Measurements from ENCODE around the gene CEP170. TPM values are rescaled to one million over a fixed set of nuclear protein-coding genes. Genes with fewer than 3 reads are reported as not detected.

The CEP170 gene
- total RNA-seq, result 39.3 TPM

GRCh38 chr1:243254927-243255790, at the start of gene CEP170:
Gene CEP170 (minus strand): TSS chr1:243255281. CDS start chr1:243225280, 30,001 bp downstream.
- peak in 1 of 2 donors; percentile 71 for TF ChIP-seq POLR2A (IDR thresholded peaks at IDR 0.05)
- TF ChIP-seq, protein P1, sequence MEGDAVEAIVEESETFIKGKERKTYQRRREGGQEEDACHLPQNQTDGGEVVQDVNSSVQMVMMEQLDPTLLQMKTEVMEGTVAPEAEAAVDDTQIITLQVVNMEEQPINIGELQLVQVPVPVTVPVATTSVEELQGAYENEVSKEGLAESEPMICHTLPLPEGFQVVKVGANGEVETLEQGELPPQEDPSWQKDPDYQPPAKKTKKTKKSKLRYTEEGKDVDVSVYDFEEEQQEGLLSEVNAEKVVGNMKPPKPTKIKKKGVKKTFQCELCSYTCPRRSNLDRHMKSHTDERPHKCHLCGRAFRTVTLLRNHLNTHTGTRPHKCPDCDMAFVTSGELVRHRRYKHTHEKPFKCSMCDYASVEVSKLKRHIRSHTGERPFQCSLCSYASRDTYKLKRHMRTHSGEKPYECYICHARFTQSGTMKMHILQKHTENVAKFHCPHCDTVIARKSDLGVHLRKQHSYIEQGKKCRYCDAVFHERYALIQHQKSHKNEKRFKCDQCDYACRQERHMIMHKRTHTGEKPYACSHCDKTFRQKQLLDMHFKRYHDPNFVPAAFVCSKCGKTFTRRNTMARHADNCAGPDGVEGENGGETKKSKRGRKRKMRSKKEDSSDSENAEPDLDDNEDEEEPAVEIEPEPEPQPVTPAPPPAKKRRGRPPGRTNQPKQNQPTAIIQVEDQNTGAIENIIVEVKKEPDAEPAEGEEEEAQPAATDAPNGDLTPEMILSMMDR (IDR thresholded peaks at IDR 0.05), result no peak
- peak; percentile 39 to 85 for TF ChIP-seq POLR2AphosphoS5 (IDR thresholded peaks at IDR 0.05; ENCODE audit: insufficient read depth in 1 of 2, low read depth in 1 of 2)
- Histone ChIP-seq H3K36me3 (no peaks in the 10 kb centered on the region), H3K9me3 (no peaks in the 10 kb centered on the region), H3K27me3 (no peaks in the 10 kb centered on the region), H3K4me3 (peak within 1 kb of the TSS; percentile 51 to 83), H3K4me1 (peaks cover 42% of the 10 kb centered on the region), H3K27ac (peak within 1 kb of the TSS; percentile 90)
- intact Hi-C loops (cut with DNase I), result no loop called here
- peak; percentile 96 for DNase-seq (ENCODE audit: extremely low spot score in 2 of 2)

DNA sequence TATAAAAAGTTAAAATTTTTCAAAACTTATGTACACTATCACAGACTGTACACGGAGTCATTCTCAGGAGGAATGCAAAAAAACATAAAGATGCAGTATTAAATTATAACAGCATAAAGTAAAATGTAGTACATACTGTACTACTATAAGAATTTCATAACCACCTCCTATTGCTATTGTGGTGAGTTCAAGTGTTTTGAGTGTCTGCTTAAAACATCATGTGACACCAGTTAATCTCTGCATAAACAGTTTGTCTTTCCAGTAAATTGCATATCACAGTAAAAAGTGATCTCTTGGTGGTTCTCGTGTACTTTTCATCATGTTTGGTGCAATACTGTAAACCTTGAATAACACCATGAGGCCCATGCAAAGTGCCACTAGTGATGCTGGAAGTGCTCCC, 46.0 kb upstream of the CEP170 start:
- no peak for TF ChIP-seq POLR2AphosphoS5 (IDR thresholded peaks at IDR 0.05; ENCODE audit: insufficient read depth in 1 of 2, low read depth in 1 of 2)
- H3K27ac ChIP-seq, result no peak overlapping the region
- intact Hi-C loops (cut with DNase I), result no loop called here
- peaks cover 0 to 13% of the 10 kb centered on the region in 2 donors for H3K36me3 ChIP-seq
- no peaks in the 10 kb centered on the region for H3K4me1 ChIP-seq
- H3K9me3 ChIP-seq, result no peaks in the 10 kb centered on the region
- no peak for DNase-seq (ENCODE audit: extremely low spot score in 2 of 2)
- no peak overlapping the region for H3K4me3 ChIP-seq
- H3K27me3 ChIP-seq, result no peaks in the 10 kb centered on the region

- H3K9me3 ChIP-seq, result no peaks in the 10 kb centered on the region
- H3K27ac ChIP-seq, result no peak overlapping the region
- no peaks in the 10 kb centered on the region for H3K4me1 ChIP-seq
- intact Hi-C loops (cut with DNase I), result no loop called here
- H3K36me3 ChIP-seq, result peaks cover 0 to 20% of the 10 kb centered on the region in 2 donors
- DNase-seq (ENCODE audit: extremely low spot score in 2 of 2), result no peak
- no peaks in the 10 kb centered on the region for H3K27me3 ChIP-seq
- H3K4me3 ChIP-seq, result no peak overlapping the region
- TF ChIP-seq, protein P1 (IDR thresholded peaks at IDR 0.05), result no peak
- TF ChIP-seq POLR2AphosphoS5 (IDR thresholded peaks at IDR 0.05; ENCODE audit: insufficient read depth in 1 of 2, low read depth in 1 of 2) (no peak), POLR2A (IDR thresholded peaks at IDR 0.05) (no peak)
Measured at GRCh38 chr1:243299069-243299468, 44.0 kb upstream of the CEP170 start.

DNA sequence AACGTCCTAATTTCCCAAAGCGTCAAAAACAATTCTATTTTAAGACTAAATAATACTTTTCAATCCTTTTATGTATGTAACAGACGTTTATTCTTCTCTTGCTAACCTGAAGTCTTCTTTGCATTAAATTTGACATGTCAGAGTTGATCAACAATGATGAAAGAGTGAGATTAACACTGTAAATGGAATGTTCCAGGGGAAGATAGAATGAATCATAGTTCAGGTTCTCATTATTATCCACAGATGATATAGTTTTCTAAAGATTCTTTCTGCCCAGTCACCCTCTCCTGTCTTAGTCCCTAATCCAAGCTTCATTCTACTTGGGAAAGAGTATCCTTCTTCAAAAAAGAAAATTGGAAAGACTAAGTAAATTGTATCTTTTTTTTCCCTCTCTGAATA, 39.6 kb upstream of the CEP170 start:
- no peak for DNase-seq (ENCODE audit: extremely low spot score in 2 of 2)
- no peaks in the 10 kb centered on the region for H3K4me1 ChIP-seq
- H3K9me3 ChIP-seq, result no peaks in the 10 kb centered on the region
- H3K4me3 ChIP-seq, result no peak overlapping the region
- H3K27ac ChIP-seq, result no peak overlapping the region
- peaks cover 0 to 30% of the 10 kb centered on the region in 2 donors for H3K36me3 ChIP-seq
- intact Hi-C loops (cut with DNase I), result no loop called here
- H3K27me3 ChIP-seq, result no peaks in the 10 kb centered on the region
- TF ChIP-seq POLR2AphosphoS5 (IDR thresholded peaks at IDR 0.05; ENCODE audit: insufficient read depth in 1 of 2, low read depth in 1 of 2) (no peak), POLR2A (IDR thresholded peaks at IDR 0.05) (no peak)
- TF ChIP-seq, protein P1 (IDR thresholded peaks at IDR 0.05), result no peak

DNA sequence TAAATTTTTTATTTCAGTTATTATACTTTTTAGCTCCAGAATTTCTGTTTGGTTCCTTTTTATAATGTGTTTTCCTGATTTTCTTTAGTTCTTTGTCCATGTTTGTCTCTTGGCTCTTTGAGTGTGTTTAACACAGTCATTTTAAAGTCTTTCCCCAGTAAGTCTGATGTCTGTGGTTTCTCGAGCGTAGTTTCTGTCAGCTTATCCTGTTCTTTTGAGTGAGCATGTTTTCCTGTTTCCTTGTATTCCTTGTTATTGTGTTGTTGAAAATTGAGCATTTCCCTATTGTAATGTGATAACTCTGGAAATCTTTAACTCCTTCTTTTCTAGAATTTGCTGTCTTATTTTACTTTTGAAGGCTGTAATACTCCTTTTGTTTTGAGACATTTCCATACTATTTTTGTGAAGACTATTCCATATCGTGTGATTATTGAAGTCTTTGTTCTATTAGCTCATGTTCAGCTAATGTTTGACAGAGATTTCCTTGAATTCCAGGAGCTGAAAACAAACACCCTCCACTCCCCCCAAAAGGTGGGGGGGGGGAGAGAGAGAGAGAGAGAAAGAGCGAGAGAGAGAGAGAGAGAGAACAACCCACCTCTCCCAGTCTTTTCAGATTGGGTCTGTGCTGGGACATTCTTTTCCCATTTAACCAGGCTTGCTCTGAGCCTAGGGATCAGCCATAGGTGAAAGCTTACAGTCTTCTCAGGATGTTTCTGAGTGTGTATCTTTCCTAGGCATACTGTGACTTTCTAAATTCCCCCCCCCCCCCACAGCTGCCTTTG, 39.1 kb upstream of the CEP170 start:
- H3K27ac ChIP-seq, result no peak overlapping the region
- H3K36me3 ChIP-seq, result peaks cover 0 to 26% of the 10 kb centered on the region in 2 donors
- no peak for TF ChIP-seq POLR2AphosphoS5 (IDR thresholded peaks at IDR 0.05; ENCODE audit: insufficient read depth in 1 of 2, low read depth in 1 of 2)
- no peak for TF ChIP-seq POLR2A (IDR thresholded peaks at IDR 0.05)
- TF ChIP-seq, protein P1 (IDR thresholded peaks at IDR 0.05), result no peak
- DNase-seq (ENCODE audit: extremely low spot score in 2 of 2), result no peak
- intact Hi-C loops (cut with DNase I), result no loop called here
- no peaks in the 10 kb centered on the region for H3K4me1 ChIP-seq
- H3K9me3 ChIP-seq, result no peaks in the 10 kb centered on the region
- H3K4me3 ChIP-seq, result no peak overlapping the region
- no peaks in the 10 kb centered on the region for H3K27me3 ChIP-seq
